ENCODE data around the gene CYGB. TPM values are rescaled to one million over a fixed set of nuclear protein-coding genes. Genes with fewer than 3 reads are reported as not detected.

CYGB gene
- total RNA-seq, 1 donor, result 39.1 TPM

GRCh38 chr17:76487451-76488192, 49.9 kb downstream of the CYGB start:
- Histone ChIP-seq H3K4me2 (ENCODE audit: insufficient read depth, low read length) (no peak overlapping the region), H4K20me1 (ENCODE audit: insufficient read depth, low read length) (no peaks in the 10 kb centered on the region), H2AFZ (ENCODE audit: low read length) (no peak overlapping the region), H3K36me3 (ENCODE audit: insufficient read depth, low read length) (no peaks in the 10 kb centered on the region), H3K4me3 (ENCODE audit: insufficient read depth, low read length) (no peak overlapping the region), H3K27ac (ENCODE audit: low read depth, low read length) (no peak overlapping the region), H3K9me3 (ENCODE audit: low read depth, low read length) (no peaks in the 10 kb centered on the region), H3K27me3 (ENCODE audit: insufficient read depth, low read length) (no peaks in the 10 kb centered on the region), H3K4me1 (ENCODE audit: insufficient read depth, low read length) (peaks cover 12% of the 10 kb centered on the region), H3K79me2 (ENCODE audit: insufficient read depth, low read length) (no peaks in the 10 kb centered on the region)
- TF ChIP-seq, protein P1, sequence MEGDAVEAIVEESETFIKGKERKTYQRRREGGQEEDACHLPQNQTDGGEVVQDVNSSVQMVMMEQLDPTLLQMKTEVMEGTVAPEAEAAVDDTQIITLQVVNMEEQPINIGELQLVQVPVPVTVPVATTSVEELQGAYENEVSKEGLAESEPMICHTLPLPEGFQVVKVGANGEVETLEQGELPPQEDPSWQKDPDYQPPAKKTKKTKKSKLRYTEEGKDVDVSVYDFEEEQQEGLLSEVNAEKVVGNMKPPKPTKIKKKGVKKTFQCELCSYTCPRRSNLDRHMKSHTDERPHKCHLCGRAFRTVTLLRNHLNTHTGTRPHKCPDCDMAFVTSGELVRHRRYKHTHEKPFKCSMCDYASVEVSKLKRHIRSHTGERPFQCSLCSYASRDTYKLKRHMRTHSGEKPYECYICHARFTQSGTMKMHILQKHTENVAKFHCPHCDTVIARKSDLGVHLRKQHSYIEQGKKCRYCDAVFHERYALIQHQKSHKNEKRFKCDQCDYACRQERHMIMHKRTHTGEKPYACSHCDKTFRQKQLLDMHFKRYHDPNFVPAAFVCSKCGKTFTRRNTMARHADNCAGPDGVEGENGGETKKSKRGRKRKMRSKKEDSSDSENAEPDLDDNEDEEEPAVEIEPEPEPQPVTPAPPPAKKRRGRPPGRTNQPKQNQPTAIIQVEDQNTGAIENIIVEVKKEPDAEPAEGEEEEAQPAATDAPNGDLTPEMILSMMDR (IDR thresholded peaks at IDR 0.05; ENCODE audit: extremely low read depth, low read depth, low read length), result no peak
- DNase-seq (ENCODE audit: insufficient read length, low spot score, missing footprints), result no peak

DNA sequence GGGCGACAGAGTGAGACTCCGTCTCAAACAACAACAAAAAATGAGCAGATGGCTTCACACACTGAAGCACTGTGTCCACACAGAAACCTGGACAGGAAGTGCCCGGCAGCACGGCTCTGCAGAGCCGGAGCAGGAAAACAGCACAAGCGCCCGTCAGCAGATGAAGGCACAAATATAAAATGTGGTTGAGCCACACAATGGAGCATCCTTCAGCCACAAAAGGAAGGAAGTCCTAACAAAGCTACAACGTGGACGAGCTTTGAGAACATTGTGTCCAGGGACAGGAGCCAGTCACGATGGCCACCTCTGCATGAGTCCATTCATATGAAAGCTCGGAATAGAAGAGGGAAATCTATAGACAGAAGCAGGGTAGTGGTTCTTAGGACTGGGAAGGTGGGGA, 51.9 kb downstream of the CYGB start:
- no peak overlapping the region for H3K4me2 ChIP-seq (ENCODE audit: insufficient read depth, low read length)
- H3K27ac ChIP-seq (ENCODE audit: low read depth, low read length), result no peak overlapping the region
- DNase-seq (ENCODE audit: insufficient read length, low spot score, missing footprints), result no peak
- H3K36me3 ChIP-seq (ENCODE audit: insufficient read depth, low read length), result no peaks in the 10 kb centered on the region
- H2AFZ ChIP-seq (ENCODE audit: low read length), result peak overlapping the region; percentile 25
- peaks cover 11% of the 10 kb centered on the region for H3K4me1 ChIP-seq (ENCODE audit: insufficient read depth, low read length)
- no peaks in the 10 kb centered on the region for H3K79me2 ChIP-seq (ENCODE audit: insufficient read depth, low read length)
- no peaks in the 10 kb centered on the region for H3K9me3 ChIP-seq (ENCODE audit: low read depth, low read length)
- H4K20me1 ChIP-seq (ENCODE audit: insufficient read depth, low read length), result no peaks in the 10 kb centered on the region
- no peak overlapping the region for H3K4me3 ChIP-seq (ENCODE audit: insufficient read depth, low read length)
- TF ChIP-seq, protein P1 (IDR thresholded peaks at IDR 0.05; ENCODE audit: extremely low read depth, low read depth, low read length), result no peak
- H3K27me3 ChIP-seq (ENCODE audit: insufficient read depth, low read length), result no peaks in the 10 kb centered on the region

DNA sequence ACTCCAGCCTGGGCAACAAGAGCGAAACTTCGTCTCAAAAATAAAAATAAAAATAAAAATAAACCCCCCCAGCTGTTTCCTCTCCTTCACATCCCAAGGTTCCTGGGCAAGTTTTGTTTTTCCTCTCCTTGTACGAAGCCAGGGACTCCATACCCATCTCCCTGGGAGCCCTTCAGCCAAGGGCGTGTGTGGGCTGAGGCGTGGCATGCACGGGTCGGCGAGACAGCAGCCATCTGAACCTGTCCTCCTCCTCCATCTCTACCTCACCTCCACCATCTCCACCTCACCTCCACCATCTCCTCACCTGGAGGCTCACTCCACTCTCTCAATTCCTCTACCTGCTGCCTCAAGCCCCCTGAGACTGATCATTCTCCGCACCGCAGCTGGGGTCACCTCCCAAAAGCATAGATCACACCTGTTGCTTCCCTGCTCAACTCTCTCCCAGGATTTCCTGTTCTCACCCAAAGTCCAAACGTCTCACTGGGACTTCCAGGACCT, 53.2 kb downstream of the CYGB start:
- TF ChIP-seq, protein P1 (IDR thresholded peaks at IDR 0.05; ENCODE audit: extremely low read depth, low read depth, low read length), result no peak
- no peaks in the 10 kb centered on the region for H3K36me3 ChIP-seq (ENCODE audit: insufficient read depth, low read length)
- peaks cover 3% of the 10 kb centered on the region for H3K4me1 ChIP-seq (ENCODE audit: insufficient read depth, low read length)
- H3K27me3 ChIP-seq (ENCODE audit: insufficient read depth, low read length), result no peaks in the 10 kb centered on the region
- no peak overlapping the region for H2AFZ ChIP-seq (ENCODE audit: low read length)
- H3K79me2 ChIP-seq (ENCODE audit: insufficient read depth, low read length), result no peaks in the 10 kb centered on the region
- DNase-seq (ENCODE audit: insufficient read length, low spot score, missing footprints), result no peak
- H3K9me3 ChIP-seq (ENCODE audit: low read depth, low read length), result no peaks in the 10 kb centered on the region
- no peak overlapping the region for H3K4me2 ChIP-seq (ENCODE audit: insufficient read depth, low read length)
- peak overlapping the region; percentile 56 for H3K27ac ChIP-seq (ENCODE audit: low read depth, low read length)
- no peaks in the 10 kb centered on the region for H4K20me1 ChIP-seq (ENCODE audit: insufficient read depth, low read length)
- H3K4me3 ChIP-seq (ENCODE audit: insufficient read depth, low read length), result no peak overlapping the region

DNA sequence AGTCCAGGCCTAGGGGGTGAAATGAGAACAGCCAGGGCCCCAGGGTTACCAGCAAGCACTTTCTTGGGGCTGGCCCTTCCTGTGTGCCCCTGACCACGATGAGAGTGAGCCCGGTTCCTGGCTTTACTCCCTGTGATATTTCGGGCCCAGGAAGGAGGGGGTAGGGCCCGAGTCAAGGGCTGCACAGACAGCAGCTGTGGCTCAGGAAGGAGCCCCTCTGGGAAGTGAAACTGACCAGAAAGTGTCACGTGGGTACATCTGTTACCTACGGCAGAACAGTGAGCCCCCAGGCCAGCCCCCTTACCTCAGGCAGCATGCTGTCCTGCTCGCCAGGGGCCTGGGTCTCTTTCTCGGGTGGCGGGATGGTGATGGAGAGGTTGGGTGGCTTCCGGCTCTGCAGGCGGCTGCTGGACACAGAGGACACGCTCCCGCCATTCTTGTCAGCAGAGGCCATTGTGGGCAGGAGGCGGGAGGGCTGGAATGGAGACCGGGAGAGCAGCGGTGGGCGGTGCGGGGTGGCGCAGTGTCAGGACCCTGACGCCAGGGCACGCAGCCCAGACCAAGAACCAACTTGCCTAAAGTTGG, 56.3 kb downstream of the CYGB start:
- DNase-seq (ENCODE audit: insufficient read length, low spot score, missing footprints), result no peak
- no peaks in the 10 kb centered on the region for H3K27me3 ChIP-seq (ENCODE audit: insufficient read depth, low read length)
- no peak overlapping the region for H3K4me3 ChIP-seq (ENCODE audit: insufficient read depth, low read length)
- TF ChIP-seq, protein P1 (IDR thresholded peaks at IDR 0.05; ENCODE audit: extremely low read depth, low read depth, low read length), result no peak
- no peaks in the 10 kb centered on the region for H3K9me3 ChIP-seq (ENCODE audit: low read depth, low read length)
- no peaks in the 10 kb centered on the region for H4K20me1 ChIP-seq (ENCODE audit: insufficient read depth, low read length)
- no peaks in the 10 kb centered on the region for H3K36me3 ChIP-seq (ENCODE audit: insufficient read depth, low read length)
- no peak overlapping the region for H3K27ac ChIP-seq (ENCODE audit: low read depth, low read length)
- H3K4me2 ChIP-seq (ENCODE audit: insufficient read depth, low read length), result no peak overlapping the region
- H3K79me2 ChIP-seq (ENCODE audit: insufficient read depth, low read length), result no peaks in the 10 kb centered on the region
- no peak overlapping the region for H2AFZ ChIP-seq (ENCODE audit: low read length)
- H3K4me1 ChIP-seq (ENCODE audit: insufficient read depth, low read length), result peaks cover 3% of the 10 kb centered on the region
